22Rv1 (cell line): ENCODE data around the gene ARL15.

Source experiments
- H3K27ac ChIP-seq: fragments of 450-650 bp; 2 replicates; pipeline ENCODE4 v1.5.1; 2017
- CTCF ChIP-seq: fragments of 450-650 bp; IDR thresholded peaks from 2 replicates; pipeline ENCODE4 v1.5.1; 2017; ENCODE audit warnings: mild to moderate bottlenecking
- ZFX ChIP-seq: fragments of 450-650 bp; IDR thresholded peaks from 2 replicates; pipeline ENCODE4 v1.6.1; 2017; ENCODE audit warnings: antibody characterized with exemption, borderline replicate concordance

Gene ARL15

GRCh38 chr5:54083851-54084250, 226.5 kb downstream of the ARL15 start:
- TF ChIP-seq ZFX (no peak), CTCF (no peak)
- no peak overlapping the region for H3K27ac ChIP-seq

GRCh38 chr5:54083245-54083644, 227.1 kb downstream of the ARL15 start:
- no peak overlapping the region for H3K27ac ChIP-seq
- TF ChIP-seq CTCF: no peak
- no peak for TF ChIP-seq ZFX

- TF ChIP-seq CTCF (no peak), ZFX (no peak)
- H3K27ac ChIP-seq: no peak overlapping the region
Measured at GRCh38 chr5:54081415-54081814, 229.0 kb downstream of the ARL15 start.

- H3K27ac ChIP-seq: no peak overlapping the region
- no peak for TF ChIP-seq CTCF
- TF ChIP-seq ZFX: no peak
Measured at GRCh38 chr5:54080831-54081230, 229.5 kb downstream of the ARL15 start.

GRCh38 chr5:54073735-54074134, 236.6 kb downstream of the ARL15 start:
- H3K27ac ChIP-seq: no peak overlapping the region
- no peak for TF ChIP-seq ZFX
- no peak for TF ChIP-seq CTCF

- no peak for TF ChIP-seq CTCF
- TF ChIP-seq ZFX: no peak
- no peak overlapping the region for H3K27ac ChIP-seq
Measured at GRCh38 chr5:54073131-54073530, 237.2 kb downstream of the ARL15 start.

- no peak overlapping the region for H3K27ac ChIP-seq
- TF ChIP-seq CTCF: no peak
Measured at GRCh38 chr5:54066433-54066832, 243.9 kb downstream of the ARL15 start.

- TF ChIP-seq CTCF (no peak), ZFX (no peak)
- no peak overlapping the region for H3K27ac ChIP-seq
Measured at GRCh38 chr5:54063817-54064216, 246.6 kb downstream of the ARL15 start.
